NCI-H226 (cell line): ENCODE data around the gene IP6K1.

Experiments
- DNase-seq: peaks from one replicate; pipeline ENCODE4 v3.0.0-alpha.2; 2015

IP6K1 gene

GRCh38 chr3:49722896-49723295 is 63.4 kb downstream of the IP6K1 start:
- DNase-seq = no peak

DNA sequence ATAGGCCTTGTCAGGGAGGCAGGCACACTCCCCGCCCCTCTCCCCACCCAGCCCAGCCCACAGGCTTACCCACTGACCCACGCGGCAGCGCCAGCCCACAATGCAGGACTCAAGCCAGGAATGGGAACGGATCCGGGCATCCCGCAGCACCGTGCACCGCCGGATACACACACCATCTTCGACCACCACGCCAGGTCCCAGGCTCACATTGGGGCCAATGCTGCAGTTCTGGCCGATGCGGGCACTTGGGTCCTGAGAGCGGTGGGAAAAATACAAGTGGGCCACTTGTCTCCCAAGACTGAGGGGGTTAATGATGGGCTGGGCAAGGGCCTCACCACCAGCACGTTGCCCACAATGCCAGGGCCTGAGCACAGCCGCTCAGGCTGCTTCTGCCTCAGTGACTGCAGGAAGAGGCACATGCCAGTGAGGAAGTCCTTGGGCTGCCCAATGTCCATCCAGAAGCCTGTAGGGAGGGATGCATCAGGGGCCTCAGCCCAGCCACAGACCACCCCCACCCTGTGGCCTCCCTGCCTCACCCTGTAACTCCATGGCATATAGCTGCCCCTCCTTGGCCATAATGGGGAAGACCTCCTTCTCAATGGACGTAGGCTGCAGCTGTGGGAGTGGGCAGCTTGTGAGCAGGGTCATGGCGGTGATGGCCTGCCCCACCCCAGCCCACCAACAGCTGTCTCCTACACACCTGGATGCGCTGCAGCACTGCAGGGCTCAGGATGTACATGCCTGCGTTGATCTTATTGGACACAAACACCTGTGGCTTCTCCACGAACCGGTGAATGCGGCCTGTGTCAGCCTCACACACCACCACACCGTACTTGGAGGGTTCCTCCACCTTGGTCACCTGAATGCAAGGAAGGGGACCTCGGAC is 64.2 kb downstream of the IP6K1 start:
- no peak for DNase-seq

DNA sequence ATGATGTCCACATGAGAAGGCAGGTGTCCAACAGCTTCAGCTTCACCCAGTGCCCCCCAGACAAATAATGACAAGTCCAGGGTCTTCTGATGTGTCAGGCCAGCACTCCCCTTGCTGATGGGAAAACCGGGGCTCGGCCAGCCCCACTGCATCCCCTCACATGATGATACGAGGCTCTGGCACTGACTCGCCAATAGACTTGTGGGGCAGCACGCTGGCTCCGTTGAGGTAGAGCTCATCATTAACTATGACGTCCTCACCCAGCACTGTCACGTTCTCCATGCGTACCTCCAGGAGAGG is 64.8 kb downstream of the IP6K1 start:
- DNase-seq = no peak

DNA sequence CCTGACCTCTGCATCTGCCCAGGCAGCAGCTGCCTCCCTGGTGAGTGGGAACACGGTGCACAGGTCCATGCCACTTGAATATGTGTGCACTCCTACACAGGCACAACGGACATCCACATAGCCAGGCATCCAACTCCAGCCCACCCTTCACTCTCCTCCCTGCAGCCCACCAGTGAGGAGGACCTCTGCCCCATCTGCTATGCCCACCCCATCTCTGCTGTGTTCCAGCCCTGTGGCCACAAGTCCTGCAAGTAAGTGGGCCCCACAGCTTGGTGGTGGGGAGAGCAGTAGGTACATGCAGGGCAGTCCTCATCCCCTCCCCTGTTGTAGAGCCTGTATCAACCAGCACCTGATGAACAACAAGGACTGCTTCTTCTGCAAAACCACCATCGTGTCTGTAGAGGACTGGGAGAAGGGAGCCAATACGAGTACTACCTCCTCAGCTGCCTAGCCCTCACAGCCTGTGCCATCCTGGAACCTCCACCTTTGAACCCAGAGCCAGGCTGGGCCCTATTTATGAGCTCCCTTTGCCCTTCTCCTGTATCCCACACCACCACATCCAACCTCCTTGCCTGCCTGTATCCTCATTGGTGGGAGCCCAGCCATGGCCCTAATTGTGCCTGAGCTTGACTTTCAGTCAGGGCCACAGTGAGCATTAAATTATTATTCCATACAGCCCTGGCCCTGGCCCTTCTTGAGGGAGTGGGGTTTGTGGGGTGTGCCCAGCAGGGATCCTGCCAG is 65.3 kb downstream of the IP6K1 start:
- DNase-seq = no peak

GRCh38 chr3:49719214-49719884 is 67.0 kb downstream of the IP6K1 start, which contains the start of gene AMIGO3:
AMIGO3 (minus strand) TSS chr3:49719684; CDS start chr3:49719465, 219 bp downstream.
- peak; percentile 90 for DNase-seq

DNA sequence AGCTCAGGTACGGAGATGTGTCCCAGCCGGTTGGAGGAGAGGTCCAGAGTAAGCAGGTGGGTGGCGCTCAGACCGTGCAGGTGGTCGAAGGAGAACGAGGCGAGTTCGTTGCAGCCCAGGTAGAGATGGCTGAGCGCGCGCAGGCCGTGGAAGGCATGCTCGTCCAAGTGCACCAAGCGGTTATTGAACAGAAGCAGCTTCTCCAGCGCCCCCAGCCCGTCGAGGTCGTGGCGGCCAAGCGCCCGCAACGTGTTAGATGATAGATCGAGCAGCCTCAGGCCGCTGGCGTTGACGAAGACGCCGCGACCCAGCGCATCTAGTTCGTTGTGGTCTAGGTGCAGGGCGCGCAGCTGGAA is 67.5 kb downstream of the IP6K1 start:
- DNase-seq = no peak

- no peak for DNase-seq
These were observed 68.1 kb downstream of the IP6K1 start for GRCh38 chr3:49717959-49718857.

- DNase-seq = no peak
These were observed 69.0 kb downstream of the IP6K1 start for GRCh38 chr3:49717211-49717958.

DNA sequence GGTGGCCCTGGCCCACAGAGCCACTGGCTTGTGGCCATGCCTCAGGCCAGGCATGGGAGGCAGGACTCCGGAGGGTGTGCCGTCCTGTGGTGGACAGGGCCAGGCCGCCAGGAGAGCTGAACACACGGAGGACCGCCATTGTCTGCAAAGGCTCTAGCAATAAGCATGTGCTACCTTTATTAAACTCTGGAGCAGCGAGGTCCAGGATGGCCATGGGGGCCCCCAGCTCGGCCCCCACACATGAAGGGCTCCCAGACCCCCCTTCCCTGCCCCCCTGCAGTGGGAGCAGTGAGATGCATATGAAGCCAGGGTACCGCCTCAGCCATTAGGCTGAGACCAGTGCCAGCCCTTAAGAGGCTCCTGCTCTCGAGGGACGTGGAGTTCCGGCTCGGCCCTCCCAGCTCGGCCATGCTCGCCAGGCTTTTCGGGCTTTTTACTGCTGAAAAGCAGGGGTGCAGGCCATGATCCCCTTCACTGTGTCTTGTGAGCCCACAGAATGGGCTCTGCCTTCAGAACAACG is 69.6 kb downstream of the IP6K1 start:
- DNase-seq = no peak

GRCh38 chr3:49716169-49716568 is 70.2 kb downstream of the IP6K1 start:
- DNase-seq = no peak

DNA sequence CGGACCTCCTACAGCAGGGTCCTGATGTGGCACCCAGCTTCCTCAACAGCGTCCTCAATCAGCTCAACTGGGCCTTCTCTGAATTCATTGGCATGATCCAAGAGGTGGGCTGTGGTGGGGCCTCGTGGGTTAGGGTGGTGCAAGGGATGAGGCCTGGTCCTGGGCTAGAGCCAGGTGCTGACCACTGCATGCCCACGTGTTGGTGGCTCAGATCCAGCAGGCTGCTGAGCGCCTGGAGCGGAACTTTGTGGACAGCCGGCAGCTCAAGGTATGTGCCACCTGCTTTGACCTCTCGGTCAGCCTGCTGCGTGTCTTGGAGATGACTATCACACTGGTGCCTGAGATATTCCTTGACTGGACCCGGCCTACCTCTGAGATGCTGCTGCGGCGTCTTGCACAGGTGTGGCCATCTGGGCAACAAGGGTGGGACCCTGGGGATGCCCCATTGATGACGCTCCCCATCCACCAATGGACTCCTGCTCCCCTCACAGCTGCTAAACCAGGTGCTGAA is 70.7 kb downstream of the IP6K1 start:
- DNase-seq = no peak

DNA sequence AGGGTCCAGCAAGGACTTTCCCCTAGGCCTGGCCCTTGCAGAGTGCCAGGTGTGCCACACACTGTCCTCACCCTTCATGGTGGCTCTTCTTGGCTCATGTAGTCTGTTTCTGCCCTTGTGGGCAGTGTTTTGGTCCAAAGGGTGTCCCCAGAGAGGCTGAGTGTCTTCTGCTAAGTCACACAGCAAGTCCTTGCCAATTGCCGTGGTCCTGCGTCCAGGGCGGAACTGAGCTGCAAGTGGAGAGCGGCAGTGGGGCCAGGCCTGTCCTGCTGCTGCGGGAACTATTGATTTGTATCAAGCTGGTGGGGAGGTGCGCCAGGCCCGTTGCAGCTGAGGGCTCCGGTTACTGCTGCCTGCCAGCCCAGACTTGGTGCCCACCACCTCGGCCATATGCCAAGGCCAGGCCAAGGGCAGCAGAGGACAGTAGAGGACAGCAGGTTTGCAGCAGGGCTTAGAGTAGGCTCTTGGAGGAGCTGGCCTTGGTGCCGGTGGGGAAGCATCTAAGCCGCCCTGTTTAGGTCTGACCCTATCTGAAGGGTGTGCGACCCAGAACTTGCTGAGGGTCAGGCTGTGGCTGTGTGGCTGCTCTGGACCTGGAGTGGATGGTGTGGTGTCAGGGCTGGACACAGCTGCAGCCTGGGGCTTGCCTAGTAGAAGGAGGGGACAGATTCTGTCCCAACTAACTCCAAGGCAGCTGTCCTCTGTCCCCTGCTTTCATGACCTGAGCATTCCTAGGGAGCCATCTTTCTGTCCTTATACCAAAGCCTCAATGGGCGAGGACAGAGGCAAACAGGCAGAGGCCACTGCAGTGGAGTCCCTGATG is 71.4 kb downstream of the IP6K1 start:
- no peak for DNase-seq

DNA sequence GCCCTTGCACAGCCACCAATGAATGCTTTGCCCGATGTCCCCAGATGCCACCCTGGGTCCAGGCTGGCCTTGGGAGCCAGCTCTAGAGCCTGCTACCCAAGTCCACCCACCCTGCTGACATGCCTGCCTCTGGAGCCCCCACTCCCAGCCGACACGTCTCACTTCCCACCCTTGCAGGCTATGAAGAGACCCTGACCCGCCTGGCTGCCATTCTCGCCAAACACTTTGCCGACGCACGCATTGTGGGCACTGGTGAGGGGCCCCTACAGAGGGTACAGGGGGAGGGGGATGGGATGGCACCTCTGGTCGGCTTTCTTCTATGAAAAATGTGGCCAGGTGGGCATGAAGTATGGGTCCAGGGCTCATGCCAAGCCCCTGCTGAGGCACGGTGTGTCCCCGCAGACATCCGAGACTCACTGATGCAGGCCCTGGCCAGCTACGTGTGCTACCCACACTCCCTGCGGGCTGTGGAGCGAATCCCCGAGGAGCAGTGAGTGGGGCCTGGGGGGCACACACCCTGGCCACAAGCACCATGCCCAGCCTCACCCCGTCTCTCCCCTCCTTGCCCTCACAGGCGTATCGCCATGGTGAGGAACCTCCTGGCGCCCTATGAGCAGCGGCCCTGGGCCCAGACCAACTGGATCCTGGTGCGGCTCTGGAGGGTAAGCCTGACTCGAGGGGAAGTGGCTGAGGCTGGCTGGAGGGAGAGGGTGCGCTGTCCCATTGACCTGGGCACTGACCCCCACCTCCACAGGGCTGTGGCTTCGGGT is 72.8 kb downstream of the IP6K1 start:
- no peak for DNase-seq

DNA sequence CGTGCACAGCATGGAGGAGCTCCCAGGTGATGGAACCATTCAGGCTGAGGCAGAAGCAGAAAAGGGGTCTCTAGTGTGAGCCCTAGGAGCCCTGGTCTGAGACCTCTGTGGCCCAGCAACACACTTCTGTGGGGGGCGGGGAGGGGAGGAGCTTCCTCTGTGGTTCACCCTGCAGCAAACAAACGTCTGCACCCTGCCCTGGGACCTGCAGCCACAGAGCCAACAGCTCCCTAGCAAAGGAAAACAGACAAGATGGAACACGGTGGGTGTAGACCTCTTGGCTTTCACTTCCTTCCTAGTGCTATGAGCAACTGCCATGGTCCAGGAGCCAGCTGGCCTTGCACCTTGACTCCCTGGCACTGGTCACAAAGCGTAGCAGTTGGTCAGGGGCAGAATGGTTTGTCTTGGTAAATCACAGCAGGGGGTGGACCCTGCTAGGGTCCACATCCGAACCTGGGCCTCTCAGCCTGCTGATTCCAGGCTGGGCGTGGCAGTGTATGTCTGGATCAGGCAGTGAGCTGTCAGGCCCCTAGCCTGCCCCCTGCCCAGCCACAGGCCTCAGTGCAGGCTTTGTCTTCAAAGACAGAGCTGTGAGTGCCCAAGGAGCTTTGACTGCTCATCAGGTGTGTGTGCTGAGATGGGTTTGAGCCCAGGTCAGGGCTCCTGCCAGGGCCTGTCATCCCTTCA is 73.6 kb downstream of the IP6K1 start:
- no peak for DNase-seq

DNA sequence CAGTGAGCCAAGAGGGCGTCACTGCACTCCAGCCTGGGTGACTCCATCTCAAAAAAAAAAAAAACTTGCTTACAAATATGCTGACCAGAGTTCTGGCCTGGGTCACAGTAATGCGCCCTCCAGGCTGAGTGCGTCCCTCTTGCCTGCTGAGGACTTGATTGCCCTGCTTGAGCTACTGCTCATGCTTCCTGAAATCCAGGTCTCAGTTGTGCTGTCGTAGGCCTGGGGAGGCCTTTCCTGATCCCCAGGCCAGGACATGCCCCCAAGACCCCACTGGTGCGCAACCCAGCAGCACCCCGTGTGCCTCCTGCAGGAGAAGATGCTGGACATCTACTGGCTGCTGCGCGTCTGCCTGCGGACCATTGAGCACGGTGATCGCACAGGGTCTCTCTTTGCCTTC is 74.2 kb downstream of the IP6K1 start:
- DNase-seq = no peak

- no peak for DNase-seq
These were observed 74.9 kb downstream of the IP6K1 start for GRCh38 chr3:49711489-49711888.

DNA sequence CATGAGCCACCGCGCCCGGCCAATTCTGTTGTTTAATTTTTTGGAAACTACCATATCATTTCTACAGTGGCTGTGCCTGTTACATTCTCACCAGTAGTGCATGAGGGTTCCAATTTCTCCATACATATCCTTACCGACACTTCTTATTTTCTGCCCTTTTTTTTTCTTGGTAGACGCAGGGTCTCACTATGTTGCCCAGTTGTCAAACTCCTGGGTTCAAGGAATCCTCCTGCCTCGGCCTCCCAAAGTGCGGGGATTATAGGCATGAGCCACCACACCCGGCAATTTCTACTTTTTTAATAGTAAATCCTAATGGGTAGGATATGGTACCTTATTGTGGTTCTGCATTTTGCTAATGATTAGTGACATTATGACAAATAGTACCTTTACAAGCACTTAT is 76.5 kb downstream of the IP6K1 start:
- DNase-seq = no peak

GRCh38 chr3:49707113-49707480 is 79.2 kb downstream of the IP6K1 start:
- DNase-seq = no peak

GRCh38 chr3:49706456-49707112 is 79.8 kb downstream of the IP6K1 start:
- DNase-seq = no peak
